GM15510 (cell line): ENCODE results near the gene FGF3.

ENCODE experiments used
- POLR2A ChIP-seq: IDR thresholded peaks from 3 replicates; pipeline ENCODE4 v1.6.1; 2011; ENCODE audit warnings: borderline replicate concordance; ENCODE audit not compliant: insufficient read length; ENCODE audit errors: extremely low read depth

The FGF3 gene

GRCh38 chr11:69836401-69836800 lies 17.2 kb upstream of the FGF3 start:
- no peak for TF ChIP-seq POLR2A

- TF ChIP-seq POLR2A, result no peak
Measured at GRCh38 chr11:69834811-69835800, 15.9 kb upstream of the FGF3 start.

- TF ChIP-seq POLR2A, result no peak
Measured at GRCh38 chr11:69834251-69834650, 15.0 kb upstream of the FGF3 start.

- TF ChIP-seq POLR2A, result no peak
Measured at GRCh38 chr11:69832561-69833413, 13.6 kb upstream of the FGF3 start.

- TF ChIP-seq POLR2A, result no peak
Measured at GRCh38 chr11:69831985-69832384, 12.8 kb upstream of the FGF3 start.

- TF ChIP-seq POLR2A, result no peak
Measured at GRCh38 chr11:69830086-69830485, 10.9 kb upstream of the FGF3 start.

GRCh38 chr11:69828971-69829344 lies 9.7 kb upstream of the FGF3 start:
- no peak for TF ChIP-seq POLR2A

- no peak for TF ChIP-seq POLR2A
Measured at GRCh38 chr11:69828276-69828970, 9.2 kb upstream of the FGF3 start.

GRCh38 chr11:69826773-69827172 lies 7.6 kb upstream of the FGF3 start:
- TF ChIP-seq POLR2A, result no peak

- TF ChIP-seq POLR2A, result no peak
Measured at GRCh38 chr11:69825941-69826340, 6.7 kb upstream of the FGF3 start.

GRCh38 chr11:69825037-69825834 lies 6.0 kb upstream of the FGF3 start:
- no peak for TF ChIP-seq POLR2A

GRCh38 chr11:69823641-69824265 lies 4.5 kb upstream of the FGF3 start:
- TF ChIP-seq POLR2A, result no peak

GRCh38 chr11:69822676-69823494 lies 3.7 kb upstream of the FGF3 start:
- TF ChIP-seq POLR2A, result no peak
